ENCODE data around the gene AKAP8L.
"Not testable (repeated sequence)": the region's sequence is repeated elsewhere in the genome, so short reads cannot be mapped to it uniquely, and the experiment has no call there.

The AKAP8L gene

DNA sequence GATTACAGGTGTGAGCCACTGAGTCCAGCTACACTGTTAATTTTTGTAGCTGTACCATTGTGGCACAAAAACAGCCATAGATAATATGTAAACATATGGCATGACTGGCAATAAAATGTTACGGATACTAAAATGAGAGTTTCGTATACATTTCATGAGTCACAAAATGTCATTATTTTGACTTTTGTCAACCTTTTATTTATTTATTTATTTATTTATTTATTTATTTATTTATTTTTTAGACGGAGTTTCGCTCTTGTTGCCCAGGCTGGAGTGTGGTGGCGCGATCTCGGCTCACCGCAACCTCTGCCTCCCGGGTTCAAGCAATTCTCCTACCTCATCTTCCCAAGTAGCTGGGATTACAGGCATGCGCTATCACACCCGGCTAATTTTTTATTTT, 77.5 kb downstream of the AKAP8L start:
- not testable (repeated sequence) for DNase-seq

DNA sequence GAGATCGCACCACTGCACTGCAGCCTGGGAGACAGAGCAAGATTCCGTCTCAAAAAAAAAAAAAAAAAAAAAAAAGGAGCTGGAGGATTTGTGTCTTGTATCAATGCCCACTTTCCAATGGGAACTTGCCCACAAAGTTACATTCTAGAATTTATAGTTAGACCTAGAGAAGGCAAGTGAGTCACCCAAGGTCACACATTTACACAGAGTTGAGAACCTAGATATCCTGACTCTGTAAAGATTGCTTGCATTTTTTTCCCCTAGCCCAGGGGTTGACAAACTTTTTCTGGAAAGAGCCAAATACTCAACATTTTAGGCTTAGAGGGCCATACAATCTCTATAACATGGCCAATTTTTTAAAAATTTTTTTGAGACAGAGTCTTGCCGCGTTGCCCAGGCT, 78.7 kb downstream of the AKAP8L start:
- DNase-seq: no peak

DNA sequence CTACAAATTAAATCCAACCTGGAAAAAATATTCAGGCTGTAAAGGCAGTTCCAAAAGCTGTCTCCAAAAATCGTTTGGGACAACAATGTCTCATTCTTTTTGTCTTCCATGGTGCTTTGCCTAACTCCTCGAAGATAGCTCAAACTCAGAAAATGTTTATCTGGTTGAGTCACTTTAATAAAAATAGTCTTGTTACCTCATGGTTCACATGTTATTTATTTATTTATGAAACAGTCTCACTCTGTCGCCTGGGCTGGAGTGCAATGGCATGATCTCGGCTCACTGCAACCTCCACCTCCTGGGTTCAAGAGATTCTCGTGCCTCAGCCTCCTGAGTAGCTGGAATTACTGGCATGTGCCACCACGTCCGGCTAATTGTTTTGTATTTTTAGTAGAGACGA, 81.6 kb downstream of the AKAP8L start:
- peak; percentile 30 for DNase-seq

DNA sequence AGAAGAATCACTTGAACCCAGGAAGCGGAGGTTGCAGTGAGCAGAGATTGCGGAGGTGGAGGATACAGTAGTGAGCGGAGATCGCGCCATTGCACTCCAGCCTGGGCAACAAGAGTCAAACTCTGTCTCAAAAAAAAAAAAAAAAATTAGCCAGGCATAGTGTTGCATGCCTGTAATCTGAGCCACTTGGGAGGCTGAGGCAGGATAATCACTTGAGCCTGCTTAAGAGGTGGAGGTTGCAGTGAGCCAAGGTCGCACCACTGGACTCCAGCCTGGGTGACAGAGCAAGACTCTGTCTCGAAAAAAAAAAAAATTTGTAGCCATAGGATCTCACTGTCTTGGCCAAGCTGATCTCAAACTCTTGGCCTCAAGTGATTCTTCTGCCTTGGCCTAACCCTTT, 82.8 kb downstream of the AKAP8L start:
- DNase-seq: not testable (repeated sequence)

DNA sequence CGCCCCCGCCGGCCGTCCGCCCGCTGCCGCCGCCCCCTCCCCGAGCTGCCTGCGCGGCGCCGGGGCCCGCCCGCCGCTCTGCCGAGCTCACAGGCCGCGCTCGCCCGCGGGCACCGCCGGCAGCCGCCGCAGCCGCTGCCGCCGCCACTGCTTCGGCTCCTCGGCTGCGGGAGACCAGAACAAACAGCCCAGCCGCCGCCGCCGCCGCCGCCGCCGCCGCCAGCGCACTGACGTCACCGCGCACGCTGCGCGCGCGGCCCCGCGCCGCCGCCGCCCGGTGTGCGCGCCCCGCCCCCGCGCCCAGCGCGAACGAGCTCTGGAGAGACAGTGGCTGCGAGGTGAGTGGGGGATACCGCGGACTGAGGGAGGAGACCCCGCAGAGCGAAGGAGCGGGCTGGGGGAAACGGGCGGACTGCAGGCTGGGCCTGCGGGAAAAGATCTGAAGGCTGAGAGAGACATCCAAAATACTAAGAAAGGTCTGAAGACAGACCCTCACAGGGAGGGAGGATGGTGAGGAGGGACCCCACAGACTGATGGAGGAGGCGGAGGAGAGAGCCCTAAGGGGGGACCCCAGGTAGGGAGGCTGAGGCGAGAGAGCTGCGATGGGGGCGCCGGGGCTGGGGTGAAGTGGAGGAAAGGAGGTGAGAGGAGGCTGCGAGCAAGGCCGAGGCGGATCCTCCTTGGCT, 86.3 kb downstream of the AKAP8L start, which contains the start of gene BRD4:
Gene BRD4, minus strand, starts transcription at position 229 of the 686 bp plus-strand sequence. CDS start 59,440 bp downstream, outside the sequence.
- peak; percentile 19 for DNase-seq

DNA sequence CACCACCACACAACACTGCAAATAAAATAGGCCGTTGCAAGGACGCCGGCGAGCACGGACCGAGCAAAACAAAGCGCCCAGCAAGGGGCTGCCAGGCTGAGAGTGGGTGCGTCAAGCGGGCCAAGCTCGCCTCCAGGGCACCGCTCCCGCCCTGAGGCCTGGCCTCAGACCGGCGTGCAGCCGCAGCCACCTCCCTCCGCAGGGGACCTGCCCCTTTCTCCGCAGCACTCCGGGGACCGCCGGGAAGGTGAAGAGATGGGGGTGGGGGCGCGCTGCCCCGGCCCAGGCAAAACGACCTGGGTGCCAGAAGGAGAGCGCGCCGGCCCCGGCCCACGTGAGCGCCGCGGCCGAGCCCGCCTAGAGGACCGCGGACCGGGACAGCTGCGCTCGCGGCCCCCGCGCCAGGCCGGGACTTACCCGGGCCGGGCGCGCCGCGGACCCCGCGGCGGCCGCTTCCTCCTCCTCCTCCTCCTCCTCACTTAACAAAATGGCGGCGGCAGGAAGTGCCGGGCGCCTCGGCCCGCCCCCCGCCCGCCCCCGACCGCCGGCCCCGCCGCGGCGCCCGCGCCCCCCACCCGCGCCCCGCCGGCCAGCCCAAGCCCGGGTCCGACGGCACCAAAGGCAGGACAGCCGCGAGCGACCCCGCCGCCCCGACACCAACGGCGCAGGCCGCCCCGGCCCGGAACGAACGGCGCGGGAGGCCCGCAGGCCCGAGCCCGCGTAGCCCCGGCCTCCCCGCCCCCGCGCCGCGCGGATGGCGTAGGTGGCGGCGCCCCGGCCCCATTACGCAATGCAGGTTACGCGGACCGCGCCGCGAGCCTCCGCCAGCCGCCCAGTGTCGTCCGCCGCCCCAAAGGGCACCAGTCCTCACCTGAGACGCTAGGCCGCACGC, 87.1 kb downstream of the AKAP8L start:
- no peak for DNase-seq

DNA sequence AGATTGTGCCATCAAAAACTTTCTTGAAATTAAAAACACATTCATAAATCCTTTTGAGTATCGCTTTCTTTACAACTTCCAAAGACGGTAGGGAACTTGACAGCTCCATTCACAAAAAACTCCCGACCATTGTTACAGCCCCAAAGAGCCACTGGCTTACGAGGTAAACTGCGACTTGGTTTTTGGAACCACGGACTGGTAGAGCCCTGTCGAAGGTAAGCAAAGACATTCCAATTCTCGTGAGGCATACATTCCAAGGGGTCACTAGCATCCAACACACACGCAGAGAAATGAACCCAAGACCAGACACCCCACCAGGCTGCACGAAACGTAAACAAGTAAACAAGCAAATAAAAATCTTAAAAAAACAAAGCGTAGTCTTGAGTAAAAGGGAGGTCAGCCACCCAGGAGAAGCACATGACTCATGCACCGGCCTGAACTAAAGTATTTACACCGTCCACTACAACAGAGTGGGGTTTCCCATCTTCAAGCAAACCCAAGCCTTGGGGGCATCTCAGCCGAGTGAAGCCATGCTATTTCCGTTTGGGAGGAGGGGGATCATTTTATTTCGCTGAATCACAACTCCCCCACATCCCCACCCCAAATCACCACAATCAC, 87.9 kb downstream of the AKAP8L start:
- peak; percentile 48 for DNase-seq

All from kidney glomerular epithelial cell (primary cell).